Tibial artery (tissue), 4 donors: Measurements from ENCODE around the gene B3GNT5.
A peak's percentile ranks its signal among the peaks of the same experiment; 100 is the strongest.

Experiments used
- DNase-seq, 2 donors: peaks; one replicate each; pipeline ENCODE4 v3.0.0-alpha.2; 2019
- H3K27ac ChIP-seq, 2 donors: fragments of 200-600 bp; sonication (generic) in 1 of 2; 1 replicate in 1 of 2; 2 replicates in 1 of 2; pipeline ENCODE4 v1.5.1; 2018 to 2019; ENCODE audit warnings: mild to moderate bottlenecking in 1 of 2
- H3K27me3 ChIP-seq, 2 donors: fragments of 200-600 bp; sonication (generic) in 1 of 2; one replicate each; pipeline versions ENCODE4 v1.5.1 to v1.6.0; 2016 to 2019
- H3K36me3 ChIP-seq, 3 donors: fragments of 200-600 bp; sonication (generic) in 2 of 3; one replicate each; pipeline ENCODE4 v1.5.1; 2016 to 2019; ENCODE audit warnings: mild to moderate bottlenecking in 2 of 3
- H3K4me1 ChIP-seq, 4 donors: fragments of 200-600 bp; sonication (generic) in 2 of 4; 1 replicate in 3 of 4; 2 replicates in 1 of 4; pipeline ENCODE4 v1.5.1; 2016 to 2019
- H3K4me3 ChIP-seq, 2 donors: fragments of 200-600 bp; sonication (generic) in 1 of 2; 1 replicate in 1 of 2; 2 replicates in 1 of 2; pipeline ENCODE4 v1.5.1; 2018 to 2019; ENCODE audit warnings: mild to moderate bottlenecking in 2 of 2
- H3K9me3 ChIP-seq, 3 donors: fragments of 200-600 bp; sonication (generic) in 1 of 3; one replicate each; pipeline ENCODE4 v1.5.1; 2016 to 2019
- intact Hi-C: fragments of 100-400 bp; cut with DNase I; formaldehyde crosslinking; loops from one replicate; pipeline ENCODE4 v1.15.0; 2023; ENCODE audit warnings: low total_unique reads
- TF ChIP-seq, protein P1 (sequence below), 2 experiments: fragments of 200-600 bp in 1 of 2; fragments of 450-650 bp in 1 of 2; IDR thresholded peaks; one replicate each; pipeline ENCODE4 v1.5.1; 2017 to 2019; ENCODE audit warnings: antibody characterized with exemption in 2 of 2, mild to moderate bottlenecking in 1 of 2, moderate library complexity in 1 of 2

B3GNT5 gene

DNA sequence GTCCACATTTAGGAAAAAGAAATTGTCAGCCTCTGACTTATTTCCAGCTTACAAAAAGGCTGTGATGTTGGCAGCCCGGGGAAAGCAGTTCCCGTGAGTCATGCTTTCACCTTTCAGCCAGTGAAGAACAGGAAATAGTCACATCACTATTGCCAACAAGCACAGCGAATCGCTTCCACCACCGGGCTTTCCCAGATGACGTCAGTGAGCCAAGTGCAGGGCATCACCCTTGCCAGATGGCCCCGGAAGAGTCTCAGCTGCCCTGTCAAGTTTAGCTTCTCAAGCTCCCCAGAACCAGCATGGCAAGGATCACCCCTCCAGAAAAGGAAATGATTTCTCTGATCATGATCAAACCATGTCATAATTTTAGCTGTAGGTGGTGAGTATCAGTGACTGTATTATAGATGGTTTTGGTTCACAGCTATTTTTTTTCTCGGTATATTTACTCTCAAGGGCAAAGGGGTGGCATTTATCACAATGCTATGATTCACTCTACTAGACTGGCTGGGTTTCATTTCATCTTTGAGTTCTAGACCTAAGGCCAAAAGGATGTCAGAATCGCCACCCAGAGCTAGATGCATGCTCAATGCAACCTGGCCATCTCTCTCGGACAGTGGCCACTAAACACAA lies 32.9 kb downstream of the B3GNT5 start:
- Histone ChIP-seq H3K4me3 (no peak overlapping the region), H3K9me3 (no peaks in the 10 kb centered on the region), H3K4me1 (peaks cover 0 to 29% (median 21%) of the 10 kb centered on the region in 4 donors), H3K27ac (peak overlapping the region; percentile 35 to 67), H3K27me3 (no peaks in the 10 kb centered on the region), H3K36me3 (no peaks in the 10 kb centered on the region)
- peak; percentile 82 to 88 for DNase-seq
- TF ChIP-seq, protein P1, sequence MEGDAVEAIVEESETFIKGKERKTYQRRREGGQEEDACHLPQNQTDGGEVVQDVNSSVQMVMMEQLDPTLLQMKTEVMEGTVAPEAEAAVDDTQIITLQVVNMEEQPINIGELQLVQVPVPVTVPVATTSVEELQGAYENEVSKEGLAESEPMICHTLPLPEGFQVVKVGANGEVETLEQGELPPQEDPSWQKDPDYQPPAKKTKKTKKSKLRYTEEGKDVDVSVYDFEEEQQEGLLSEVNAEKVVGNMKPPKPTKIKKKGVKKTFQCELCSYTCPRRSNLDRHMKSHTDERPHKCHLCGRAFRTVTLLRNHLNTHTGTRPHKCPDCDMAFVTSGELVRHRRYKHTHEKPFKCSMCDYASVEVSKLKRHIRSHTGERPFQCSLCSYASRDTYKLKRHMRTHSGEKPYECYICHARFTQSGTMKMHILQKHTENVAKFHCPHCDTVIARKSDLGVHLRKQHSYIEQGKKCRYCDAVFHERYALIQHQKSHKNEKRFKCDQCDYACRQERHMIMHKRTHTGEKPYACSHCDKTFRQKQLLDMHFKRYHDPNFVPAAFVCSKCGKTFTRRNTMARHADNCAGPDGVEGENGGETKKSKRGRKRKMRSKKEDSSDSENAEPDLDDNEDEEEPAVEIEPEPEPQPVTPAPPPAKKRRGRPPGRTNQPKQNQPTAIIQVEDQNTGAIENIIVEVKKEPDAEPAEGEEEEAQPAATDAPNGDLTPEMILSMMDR (IDR thresholded peaks at IDR 0.05): no peak
- intact Hi-C loops: no loop called here

DNA sequence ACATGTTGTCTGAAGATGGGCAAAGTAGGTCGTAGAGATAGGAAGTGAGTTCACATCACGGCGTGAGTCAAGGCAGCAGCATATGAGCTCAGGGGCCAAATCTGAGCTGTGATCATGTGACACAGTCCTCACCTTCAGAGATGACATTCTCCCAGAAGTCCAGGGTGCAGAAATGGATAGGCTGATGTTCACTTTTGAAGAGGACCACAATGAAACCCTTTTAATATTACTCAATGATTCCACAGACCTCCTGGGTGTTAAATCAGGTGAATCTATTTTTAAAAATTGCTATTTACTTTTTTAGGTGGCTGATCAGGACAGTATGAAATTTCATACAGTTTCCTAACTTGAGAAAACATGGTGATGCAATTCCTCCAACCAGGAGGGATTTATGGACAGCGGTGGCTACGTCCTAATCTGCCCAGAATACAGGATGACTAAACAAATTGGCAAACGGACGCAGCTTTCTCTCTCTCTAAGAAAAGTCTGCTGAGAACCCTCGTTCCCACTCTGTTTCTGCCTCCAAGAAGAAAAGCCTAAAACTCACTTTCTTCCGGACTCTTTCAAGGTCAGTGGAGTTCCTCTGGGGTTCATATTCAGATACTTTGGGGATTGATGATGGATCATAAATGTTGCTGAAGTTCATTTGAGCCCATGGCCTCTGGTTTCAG lies 34.4 kb downstream of the B3GNT5 start:
- TF ChIP-seq, protein P1 (IDR thresholded peaks at IDR 0.05): no peak
- H3K4me3 ChIP-seq: no peak overlapping the region
- H3K27me3 ChIP-seq: no peaks in the 10 kb centered on the region
- no peaks in the 10 kb centered on the region for H3K9me3 ChIP-seq
- H3K27ac ChIP-seq: peak overlapping the region; percentile 42 to 67
- intact Hi-C loops: no loop called here
- H3K36me3 ChIP-seq: no peaks in the 10 kb centered on the region
- peaks cover 0 to 29% (median 21%) of the 10 kb centered on the region in 4 donors for H3K4me1 ChIP-seq
- peak in 1 of 2 donors; percentile 45 for DNase-seq

DNA sequence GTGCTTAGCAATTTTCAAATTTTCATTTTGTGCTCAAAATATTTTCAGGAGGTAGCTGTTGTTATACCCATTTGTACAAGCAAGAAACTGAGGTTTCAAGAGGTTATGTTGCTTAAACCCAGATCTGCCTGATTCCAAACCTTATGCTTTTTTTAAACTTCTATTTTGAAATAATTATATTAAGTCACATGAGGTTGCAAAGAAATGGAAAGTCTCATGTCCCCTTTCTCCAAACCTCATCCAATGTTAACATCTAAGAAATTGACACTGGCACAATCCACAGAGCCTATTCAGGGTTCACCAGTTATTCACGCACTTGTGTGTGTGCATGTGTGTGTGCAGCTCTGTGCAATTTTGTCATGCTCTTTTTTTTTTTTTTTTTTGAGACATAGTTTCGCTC lies 35.1 kb downstream of the B3GNT5 start:
- Histone ChIP-seq H3K36me3 (no peaks in the 10 kb centered on the region), H3K9me3 (no peaks in the 10 kb centered on the region), H3K27me3 (no peaks in the 10 kb centered on the region), H3K4me3 (no peak overlapping the region), H3K27ac (peak overlapping the region in 1 of 2 donors; percentile 42), H3K4me1 (peaks cover 0 to 29% (median 21%) of the 10 kb centered on the region in 4 donors)
- intact Hi-C loops: no loop called here
- TF ChIP-seq, protein P1 (IDR thresholded peaks at IDR 0.05): no peak
- no peak for DNase-seq

DNA sequence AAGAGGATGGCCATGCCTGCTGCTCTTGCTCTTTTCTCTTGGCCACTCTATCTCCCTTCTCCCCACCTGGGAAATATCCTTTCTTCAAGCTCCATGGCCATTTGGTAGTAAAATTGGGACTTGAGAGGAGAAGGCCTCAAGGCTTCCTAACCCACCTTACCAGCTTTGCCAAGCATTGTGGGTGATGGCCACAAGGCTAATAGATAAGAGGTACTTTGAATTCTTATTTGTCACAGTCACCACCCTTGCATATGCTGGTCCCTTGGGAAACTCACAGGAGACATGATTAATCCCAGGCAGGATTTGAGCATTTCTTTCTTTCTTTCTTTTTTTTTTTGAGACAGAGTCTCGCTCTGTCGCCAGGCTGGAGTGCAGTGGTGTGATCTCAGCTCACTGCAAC lies 37.2 kb downstream of the B3GNT5 start:
- no peak overlapping the region for H3K4me3 ChIP-seq
- no peak for DNase-seq
- no peaks in the 10 kb centered on the region for H3K27me3 ChIP-seq
- no peaks in the 10 kb centered on the region for H3K9me3 ChIP-seq
- TF ChIP-seq, protein P1 (IDR thresholded peaks at IDR 0.05): no peak
- intact Hi-C loops: no loop called here
- H3K36me3 ChIP-seq: no peaks in the 10 kb centered on the region
- no peak overlapping the region for H3K27ac ChIP-seq
- peaks cover 0 to 23% (median 17%) of the 10 kb centered on the region in 4 donors for H3K4me1 ChIP-seq

DNA sequence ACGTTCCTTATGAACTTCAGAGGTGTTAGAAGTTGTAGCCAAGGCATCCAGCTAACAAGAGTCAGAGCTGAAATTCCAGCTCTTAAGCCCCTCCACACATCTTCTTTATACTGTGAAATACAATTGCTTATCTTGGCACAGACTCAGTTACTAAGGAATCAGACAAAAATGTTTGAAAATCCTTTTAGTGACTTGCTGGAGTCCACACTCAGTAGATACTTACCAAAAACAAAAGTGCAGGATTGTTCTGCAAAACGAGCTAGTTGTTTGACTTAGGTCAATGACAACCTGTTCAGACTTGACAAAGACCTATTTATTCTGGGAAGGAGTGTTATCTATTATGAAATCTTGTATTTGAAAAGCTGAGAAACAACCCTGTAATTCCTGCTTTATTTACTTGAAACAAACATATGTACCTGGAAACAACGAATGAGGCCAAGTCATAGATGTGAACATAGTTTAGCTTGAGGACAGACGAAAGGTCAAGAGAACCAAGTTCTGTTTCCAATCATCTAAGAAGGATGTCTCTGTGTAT lies 38.5 kb downstream of the B3GNT5 start:
- DNase-seq: no peak
- Histone ChIP-seq H3K9me3 (no peaks in the 10 kb centered on the region), H3K27ac (no peak overlapping the region), H3K36me3 (no peaks in the 10 kb centered on the region), H3K4me1 (peaks cover 0 to 14% (median 7%) of the 10 kb centered on the region in 4 donors), H3K27me3 (no peaks in the 10 kb centered on the region), H3K4me3 (no peak overlapping the region)
- TF ChIP-seq, protein P1 (IDR thresholded peaks at IDR 0.05): no peak
- intact Hi-C loops: no loop called here
